GM18499 (cell line): ENCODE results near the gene AGAP3.

Source experiments
- ATAC-seq: cut with Tn5 transposase; IDR thresholded peaks from one replicate; pipeline ENCODE4 v1.9.1; 2021; ENCODE audit warnings: moderate number of reproducible peaks; ENCODE audit not compliant: insufficient read depth, unreplicated experiment

The AGAP3 gene

DNA sequence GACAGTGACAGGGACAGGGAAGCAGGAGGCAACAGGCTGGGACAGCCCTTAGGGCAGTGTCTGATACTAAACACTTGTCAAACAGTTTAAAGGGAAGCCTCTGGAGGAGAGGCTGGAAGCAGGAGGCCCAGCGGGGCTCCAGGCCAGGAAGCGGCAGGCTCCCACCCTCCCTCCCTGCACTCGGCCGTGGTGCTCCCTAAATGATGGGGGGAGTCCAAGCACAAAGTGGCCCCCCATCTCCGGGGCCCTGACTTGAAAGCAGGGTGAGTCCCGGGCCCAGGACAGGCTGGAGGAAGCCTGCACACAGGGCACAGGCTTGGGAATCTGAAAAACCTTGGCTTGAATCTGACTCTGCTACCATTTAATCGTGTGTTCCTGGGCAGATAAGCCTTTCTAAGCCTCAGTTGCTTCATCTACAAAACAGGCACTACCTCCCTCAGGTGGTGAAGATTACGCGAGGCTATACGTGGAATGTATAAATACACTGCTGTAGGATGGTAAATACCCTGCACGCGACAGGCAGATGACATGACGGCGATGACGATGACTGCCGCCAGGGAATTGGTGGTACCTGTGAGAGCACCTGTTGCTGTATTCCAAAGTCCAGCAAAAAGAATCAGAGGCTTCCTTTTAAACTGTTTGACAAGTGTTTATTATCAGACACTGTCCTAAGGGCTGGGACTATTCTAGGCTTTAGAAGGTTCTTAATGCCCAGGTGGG is 47.2 kb downstream of the AGAP3 start:
- no peak for ATAC-seq

DNA sequence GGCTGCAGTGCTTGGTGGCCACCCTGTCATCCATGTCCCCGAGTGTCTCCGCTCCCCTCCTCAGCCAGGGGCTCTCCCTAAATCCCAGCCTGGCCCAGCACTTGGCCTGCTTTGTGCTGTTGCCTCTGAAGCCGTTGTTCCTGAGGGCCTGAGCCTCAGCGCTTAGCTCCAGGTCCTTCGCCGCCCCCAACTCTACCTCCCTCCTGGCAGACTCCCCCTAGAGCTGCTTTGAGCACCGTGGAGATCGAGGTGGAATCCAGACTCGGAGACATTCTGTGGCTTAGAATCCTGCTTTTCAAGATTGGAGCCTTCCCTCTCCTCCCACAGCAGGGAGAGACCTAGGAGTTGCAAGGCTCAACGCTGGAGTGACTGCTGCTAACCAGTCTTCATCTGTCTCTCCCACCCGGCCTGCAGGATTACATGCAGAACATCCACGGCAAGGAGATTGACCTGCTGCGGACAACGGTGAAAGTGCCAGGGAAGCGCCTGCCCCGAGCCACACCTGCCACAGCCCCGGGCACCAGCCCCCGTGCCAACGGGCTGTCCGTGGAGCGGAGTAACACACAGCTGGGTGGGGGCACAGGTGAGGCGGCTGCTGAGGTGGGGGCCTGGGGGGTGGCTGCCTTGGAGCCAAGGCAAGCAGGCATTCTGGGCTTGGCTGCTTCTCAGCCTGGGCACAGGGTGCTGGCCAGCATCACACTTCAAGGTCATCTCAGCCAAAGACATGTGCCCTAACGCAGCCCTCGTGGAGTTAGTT is 47.9 kb downstream of the AGAP3 start:
- no peak for ATAC-seq

DNA sequence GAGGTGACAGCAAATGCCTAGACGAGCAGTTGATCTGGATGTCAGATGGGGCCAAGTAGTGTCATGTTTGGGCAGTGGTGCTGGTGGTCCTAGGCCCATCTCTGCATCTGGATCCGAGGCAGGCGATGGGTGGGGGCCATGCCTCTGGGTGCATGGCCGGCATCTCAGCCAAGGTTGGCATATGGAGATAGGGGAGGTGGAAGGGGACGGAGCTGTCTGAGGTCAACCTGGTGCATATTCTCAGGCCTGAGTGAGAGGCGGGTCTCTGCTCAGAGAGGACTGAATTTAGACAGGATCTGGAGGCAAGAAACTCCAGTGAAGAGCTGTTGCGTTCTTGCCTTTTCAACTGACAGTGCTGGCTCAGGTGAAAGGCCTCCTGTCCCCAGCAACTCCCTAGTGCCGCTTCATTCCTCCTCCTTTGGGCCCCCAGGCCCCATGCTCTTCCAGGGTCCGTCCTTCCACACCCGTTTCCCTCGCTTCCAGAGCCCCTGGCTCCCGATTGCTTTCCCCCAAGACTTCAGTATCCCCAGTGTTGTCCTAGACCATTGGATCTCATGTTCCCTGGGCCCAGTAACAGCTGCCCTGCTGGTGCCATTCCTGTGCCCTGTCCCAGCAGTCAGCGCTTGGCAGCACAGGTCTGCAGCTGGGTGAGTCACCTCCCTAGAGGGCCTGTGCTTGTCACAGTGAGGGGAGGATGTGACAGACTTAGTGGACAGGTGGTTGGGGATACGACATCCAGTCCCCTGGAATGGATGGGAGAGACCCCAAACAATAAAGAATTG is 48.7 kb downstream of the AGAP3 start:
- no peak for ATAC-seq

DNA sequence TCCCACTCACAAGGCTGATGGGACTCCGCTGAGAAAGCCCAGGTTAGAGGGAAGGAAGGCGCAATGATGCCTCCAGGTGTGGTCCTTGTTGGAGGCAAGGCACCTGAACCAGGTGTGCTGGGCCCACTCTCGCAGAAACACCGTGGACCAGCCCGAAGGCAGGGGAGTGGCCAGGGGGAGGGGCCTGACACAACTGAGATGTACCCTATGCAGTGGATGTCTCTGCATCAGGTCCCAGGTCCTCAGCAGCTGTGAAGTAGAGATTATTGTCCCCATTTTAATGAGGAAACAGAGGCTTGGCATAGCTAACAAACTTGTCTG is 49.2 kb downstream of the AGAP3 start:
- ATAC-seq: no peak

DNA sequence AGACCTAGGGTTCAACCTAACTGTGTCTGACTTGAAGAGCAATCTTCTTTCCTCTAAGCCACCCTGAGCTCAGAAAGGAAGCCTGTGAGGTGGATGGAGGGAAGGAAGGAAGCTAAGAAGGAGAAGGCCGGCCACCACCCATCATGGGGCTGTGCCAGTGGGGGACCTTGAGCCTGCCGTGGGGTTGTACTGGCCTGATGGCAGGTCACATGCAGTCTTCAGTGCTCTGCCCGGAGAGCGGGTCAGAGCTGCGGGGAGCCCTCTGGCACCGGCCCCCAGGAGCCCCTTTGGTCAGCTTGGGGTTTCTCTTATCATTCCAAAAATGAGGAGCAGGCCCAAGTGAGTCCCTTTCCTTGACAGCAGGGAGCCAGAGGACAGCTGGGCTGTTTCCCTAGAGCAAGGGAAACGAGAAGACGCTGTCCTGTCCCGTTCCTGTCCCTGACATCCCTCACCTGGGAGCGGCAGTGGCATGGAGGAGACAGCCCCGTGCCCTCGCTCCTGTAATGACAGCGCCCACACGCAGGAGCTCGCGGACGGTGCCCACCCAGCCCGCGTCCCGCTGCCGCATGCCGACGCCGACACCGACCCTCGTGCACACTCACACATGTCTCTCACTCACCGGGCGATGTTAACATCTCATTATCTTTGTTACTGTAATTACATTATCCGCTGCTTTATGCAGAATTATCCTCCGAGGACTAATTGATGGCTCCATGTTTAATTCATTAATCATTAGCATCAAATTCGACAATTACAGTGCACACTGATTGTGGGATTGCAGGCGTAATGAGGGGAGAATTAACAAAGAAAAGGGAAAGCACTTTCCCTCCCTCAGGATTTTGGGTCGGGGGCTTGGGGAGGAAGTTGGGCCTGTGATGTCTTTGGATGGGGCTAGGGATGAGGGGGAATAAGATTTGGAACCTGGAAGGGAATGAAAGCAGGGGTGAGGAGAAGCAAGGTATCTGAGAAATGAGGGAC is 49.9 kb downstream of the AGAP3 start:
- no peak for ATAC-seq

DNA sequence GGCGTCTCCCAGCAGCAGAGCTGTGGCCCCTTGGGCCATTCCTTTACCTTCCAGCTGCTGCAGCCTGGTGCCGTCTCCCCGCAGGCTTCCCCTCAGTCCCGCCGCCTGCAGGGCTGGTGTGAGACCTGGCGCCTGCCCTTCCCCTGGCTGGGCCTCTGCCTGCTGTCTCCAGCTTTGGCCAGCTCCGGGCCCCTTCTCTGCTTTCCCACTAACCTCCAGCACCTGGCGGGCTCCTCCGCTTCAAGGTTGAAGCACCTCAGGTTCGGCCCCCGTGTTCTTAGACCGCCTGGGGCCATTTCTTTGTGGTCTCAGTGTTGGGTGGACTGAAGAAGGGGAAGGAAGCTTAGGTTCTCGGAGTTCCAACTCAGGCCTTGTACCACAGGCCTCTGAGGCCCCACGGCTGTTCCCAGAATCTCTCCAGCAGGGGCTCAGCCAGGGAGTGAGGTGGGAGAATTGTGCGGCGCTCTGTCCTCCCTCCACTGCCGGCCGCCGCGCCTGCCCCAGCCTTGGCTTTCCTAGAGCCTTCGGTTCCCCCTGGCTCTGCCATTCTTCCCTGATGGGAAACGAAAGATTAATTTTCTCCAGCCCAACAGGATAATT is 50.9 kb downstream of the AGAP3 start:
- no peak for ATAC-seq

DNA sequence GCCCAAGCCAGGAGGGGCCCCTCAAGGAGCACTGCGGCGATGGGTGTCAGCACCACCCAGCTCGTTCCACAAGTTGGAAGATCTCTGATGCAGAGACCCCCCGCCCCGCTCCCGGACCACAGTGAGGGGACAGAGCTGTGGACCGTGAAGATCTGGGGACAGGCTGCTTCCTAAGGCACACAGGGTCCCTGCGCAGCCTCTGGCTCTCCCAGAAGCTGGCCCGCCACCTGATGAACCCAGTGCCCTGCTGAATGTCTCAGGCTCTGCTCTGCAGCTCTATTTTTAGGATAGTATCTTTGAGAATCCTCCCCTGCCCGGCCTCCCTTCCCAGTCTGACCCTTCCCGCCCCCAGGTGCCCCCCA is 51.5 kb downstream of the AGAP3 start:
- ATAC-seq: no peak

DNA sequence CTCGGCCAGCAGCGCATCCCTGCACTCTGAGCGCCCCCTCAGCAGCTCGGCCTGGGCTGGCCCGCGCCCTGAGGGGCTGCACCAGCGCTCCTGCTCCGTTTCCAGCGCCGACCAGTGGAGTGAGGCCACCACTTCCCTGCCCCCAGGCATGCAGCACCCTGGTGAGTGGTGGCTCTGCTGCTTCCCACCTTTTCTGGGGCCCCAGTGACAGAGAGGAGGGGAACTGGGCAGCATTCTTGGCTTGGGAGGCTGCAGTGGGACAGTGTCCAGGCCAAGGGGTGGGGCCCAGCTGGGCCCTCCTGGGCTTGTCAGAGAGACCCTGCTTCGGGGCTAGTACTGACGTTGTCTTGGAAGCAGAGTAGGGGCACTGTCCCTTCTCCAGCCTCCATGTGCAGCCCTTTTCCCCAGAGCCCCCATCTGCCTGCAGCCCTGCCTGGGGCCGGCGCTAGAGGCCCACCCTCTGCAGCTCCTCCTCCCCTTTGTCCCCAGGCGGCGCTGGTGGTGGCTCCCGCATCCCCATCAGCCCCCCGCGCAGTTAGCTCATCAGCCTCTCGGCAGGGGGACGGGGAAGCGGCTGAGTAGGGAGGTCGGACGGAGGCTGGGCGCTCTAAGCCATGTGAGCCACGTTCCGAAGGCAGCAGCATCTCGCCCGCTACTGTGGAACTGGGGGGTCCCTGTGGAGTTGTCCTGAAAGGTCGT is 52.0 kb downstream of the AGAP3 start:
- ATAC-seq: no peak

DNA sequence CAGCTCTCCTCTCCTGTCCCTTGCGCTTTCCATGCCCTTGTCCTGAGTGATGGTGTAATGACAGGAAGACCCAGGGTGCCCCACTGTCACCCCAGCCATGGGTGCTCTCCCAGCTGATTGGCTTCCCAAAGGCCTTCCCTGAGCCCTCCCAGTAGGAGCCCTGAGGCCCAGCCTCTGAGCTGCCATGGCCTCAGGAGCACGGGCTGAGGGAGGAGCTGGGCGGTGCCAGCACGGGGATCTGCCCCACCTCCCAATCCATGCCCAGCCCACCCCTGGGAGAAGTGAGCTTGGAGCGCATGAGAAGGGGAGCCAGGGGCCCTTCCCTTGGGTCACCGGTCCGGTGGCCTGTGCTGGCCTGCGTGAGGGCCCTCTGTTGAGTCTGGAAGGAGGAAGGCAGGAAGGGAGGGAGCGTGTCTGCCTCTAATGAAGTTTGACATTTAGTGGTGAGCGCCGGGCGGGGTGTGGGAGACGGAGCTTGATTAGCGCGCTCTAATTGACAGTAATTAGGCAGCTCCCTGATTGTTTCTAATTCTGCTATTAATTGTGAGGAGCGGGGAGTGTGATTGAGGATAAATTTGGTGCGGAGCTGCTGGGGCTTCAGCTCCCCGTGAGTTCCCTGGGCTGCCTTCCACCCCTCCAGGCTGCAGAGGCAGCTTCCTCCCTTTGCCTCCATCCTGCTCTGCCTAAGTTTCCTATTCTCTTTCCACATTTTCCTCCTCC is 53.0 kb downstream of the AGAP3 start:
- ATAC-seq: no peak

DNA sequence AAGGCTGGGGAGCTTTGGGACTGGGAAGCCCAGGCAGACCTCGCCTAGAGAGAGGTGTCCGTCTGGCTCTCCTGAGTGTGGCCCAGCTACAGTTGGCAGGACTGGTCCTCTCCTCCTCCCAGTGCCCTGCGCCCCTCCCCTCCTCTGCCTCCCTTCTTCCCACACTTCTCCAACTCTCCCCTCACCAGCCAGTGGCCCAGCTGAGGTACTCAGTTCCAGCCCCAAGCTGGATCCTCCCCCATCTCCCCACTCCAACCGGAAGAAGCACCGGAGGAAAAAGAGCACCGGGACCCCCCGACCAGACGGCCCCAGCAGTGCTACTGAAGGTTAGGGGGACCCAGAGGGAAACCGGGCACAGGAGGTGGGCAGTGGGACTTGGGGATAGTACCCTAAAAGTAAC is 53.5 kb downstream of the AGAP3 start:
- ATAC-seq: no peak

DNA sequence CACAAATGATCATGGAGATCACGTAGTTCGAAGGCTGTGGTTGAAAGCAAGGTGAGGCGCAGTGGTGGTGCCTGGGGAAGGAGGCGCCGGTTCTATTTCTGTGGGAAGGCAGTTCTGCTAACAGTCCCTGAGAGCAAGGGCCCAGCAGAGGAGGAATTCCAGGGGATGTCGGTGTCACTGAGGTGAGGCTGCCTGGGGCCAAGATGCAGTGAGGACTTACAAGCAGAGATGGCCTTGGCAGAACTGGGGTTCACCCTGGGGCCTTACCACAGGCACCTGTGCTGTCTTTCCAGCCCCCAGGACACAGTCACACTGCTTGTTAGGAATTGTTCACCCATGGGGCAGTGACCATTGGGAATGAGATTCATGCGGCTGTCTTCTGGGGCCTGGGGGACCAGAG is 54.6 kb downstream of the AGAP3 start:
- ATAC-seq: no peak

DNA sequence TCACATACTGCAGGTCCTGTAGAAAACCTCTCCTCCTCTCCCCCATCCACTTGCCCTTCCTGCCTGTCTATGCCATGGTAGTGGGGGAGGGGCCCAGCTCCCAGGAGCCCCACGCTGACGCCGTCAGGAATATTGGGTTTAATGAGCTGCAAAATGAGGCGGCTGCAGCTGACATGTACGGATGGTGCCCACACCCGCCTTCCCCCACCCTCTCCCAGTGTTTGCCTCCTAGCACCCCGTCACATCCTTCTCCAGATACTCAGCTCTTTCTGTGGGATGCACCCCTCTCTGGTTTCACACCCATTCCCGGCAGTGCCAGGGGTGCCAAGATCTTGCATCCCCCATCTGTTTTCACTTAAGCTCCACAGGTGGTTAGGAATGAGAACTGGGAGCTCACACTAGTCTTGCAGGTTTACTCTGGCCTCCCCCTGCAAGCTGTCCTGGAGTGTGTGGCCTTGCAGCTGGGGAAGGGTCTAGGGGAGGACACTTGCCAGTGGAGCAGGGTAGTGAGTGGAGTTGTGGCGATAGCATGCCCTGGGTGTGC is 55.1 kb downstream of the AGAP3 start:
- no peak for ATAC-seq

DNA sequence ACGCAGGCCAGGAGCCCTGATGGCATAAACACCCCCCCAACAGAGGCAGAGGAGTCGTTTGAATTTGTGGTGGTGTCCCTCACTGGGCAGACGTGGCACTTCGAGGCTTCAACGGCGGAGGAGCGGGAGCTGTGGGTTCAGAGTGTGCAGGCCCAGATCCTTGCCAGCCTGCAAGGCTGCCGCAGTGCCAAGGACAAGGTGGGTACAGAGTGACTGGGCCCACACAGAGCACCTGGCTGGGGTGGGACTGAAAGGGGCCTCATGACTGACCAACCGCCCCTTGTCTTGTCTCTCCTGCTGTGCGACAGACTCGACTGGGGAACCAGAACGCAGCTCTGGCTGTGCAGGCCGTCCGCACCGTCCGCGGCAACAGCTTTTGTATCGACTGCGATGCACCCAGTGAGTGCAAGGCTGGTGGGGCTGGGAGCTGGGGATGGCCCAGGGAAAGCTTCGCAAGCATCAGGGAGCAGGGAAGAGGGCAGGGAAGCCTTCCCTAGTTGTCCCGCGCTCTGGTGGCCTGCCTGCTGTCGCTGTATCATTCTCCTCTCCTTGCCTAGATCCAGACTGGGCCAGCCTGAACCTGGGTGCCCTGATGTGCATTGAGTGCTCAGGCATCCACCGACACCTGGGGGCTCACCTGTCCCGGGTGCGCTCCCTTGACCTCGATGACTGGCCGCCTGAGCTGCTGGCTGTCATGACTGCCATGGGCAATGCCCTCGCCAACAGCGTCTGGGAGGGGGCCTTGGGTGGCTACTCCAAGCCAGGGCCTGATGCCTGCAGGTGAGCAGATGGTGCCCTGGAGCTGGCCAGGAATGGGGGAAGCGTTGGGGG is 55.8 kb downstream of the AGAP3 start:
- no peak for ATAC-seq

DNA sequence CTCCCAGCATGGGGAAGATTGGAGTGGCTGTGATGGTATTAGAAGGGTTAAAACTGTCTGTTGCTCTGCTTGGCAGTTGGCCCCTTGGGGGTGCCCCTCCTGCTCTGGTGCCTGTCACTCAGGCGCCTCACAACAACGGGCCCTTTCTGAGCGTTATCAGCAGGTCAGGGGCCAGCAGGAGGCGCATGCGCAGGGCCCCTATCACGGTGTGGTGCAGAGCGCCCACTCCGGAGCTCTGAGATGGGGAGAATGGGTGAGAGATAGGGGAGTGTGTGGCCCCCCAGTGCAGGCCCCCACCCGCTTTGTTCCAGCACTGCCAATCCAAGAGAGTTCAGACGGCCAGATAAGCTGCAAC is 56.4 kb downstream of the AGAP3 start:
- no peak for ATAC-seq

DNA sequence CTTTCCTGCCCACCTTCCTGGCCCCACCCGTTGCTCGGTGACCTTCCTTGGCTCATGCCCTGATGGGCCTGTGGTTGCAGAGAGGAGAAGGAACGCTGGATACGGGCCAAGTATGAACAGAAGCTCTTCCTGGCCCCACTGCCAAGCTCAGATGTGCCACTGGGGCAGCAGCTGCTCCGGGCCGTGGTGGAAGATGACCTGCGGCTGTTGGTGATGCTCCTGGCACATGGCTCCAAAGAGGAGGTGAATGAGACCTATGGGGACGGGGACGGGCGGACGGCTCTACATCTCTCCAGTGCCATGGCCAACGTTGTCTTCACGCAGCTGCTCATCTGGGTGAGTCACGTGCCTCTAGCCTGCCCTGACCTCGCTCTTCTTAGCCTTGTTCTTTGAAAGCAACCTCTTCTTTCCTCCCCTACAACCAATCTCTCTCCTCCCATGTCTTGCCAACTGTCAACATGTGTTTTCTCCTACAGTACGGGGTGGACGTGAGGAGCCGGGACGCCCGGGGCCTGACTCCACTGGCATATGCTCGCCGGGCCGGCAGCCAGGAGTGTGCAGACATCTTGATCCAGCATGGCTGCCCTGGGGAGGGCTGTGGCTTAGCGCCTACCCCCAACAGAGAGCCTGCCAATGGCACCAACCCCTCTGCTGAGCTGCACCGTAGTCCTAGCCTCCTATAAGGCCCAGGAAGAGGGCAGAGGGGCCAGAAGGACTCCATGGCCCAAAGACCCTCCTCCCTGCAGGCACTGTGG is 57.2 kb downstream of the AGAP3 start:
- no peak for ATAC-seq

DNA sequence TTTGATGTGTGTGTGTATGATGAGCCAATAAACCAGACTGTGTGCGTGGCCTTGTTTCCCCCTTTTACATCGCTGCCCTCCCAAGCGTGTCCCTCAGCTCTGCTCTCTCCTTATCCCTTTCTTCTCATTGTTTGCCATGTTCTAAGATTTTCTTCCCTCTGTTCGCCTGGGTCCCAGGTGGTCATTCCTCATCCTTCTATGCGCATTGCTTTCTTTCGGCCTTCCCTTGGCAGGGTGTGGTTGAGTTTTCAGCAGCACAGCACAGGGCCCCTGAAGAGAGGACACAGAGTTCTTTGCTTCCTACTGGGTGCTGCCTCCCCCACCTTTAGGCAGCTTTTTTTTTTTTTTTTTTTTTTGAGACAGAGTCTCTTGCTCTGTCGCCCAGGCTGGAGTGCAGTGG is 58.1 kb downstream of the AGAP3 start:
- ATAC-seq: no peak

DNA sequence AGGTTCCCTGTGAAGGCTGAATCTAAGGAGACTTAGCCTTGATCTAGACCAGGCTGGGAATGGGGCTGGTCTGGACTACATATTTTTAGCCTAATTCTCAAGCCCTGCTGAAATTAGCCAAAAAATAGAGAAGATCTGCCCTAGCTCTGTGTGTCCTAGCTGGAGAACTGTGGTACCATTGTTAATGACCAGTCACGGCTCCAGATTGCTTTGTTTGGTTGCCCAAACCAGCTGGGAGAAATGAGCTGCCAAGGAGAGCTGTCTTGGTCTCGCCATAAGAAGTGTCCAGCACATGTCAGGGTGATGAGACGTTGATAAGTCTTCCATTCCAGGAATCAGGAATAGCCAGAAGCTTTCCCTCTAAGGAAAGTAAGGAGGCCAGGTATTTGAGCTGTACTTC is 60.5 kb downstream of the AGAP3 start:
- ATAC-seq: no peak
